ENCODE measurements around the gene SORL1.

The SORL1 gene

DNA sequence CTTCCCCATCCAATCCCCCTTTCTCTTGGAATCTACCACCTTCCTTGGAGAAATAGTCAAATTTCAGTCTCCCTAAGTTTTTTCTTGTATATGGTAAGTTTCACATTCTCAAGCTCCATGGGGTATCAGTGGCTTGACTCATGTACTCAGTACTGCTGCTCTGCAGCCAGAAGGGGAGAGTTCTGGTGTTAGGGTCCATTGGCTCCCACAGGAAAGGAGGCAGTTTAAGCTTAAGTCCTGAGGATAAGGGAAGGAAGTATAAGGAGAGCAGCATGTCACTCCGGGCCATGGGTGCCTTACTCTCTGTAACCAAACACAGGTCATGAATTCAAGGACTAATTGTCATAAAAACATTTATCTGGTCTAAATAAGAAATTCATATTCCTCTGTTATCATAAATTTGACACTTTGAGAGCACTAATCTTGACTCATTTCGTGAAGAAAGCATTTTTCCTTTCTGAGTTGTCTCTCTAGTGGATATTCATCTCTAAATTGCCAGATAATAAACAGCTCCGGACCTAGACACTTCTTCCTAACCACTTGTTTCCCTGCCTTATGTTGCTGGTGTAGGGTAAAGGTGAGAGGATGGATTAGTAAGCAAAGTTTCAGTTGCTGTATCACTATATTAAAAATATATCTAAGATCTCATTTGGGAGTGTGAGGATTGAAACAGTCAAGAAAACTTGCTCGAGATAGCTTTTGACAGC lies 20.1 kb upstream of the SORL1 start:
- TF ChIP-seq, protein P1, sequence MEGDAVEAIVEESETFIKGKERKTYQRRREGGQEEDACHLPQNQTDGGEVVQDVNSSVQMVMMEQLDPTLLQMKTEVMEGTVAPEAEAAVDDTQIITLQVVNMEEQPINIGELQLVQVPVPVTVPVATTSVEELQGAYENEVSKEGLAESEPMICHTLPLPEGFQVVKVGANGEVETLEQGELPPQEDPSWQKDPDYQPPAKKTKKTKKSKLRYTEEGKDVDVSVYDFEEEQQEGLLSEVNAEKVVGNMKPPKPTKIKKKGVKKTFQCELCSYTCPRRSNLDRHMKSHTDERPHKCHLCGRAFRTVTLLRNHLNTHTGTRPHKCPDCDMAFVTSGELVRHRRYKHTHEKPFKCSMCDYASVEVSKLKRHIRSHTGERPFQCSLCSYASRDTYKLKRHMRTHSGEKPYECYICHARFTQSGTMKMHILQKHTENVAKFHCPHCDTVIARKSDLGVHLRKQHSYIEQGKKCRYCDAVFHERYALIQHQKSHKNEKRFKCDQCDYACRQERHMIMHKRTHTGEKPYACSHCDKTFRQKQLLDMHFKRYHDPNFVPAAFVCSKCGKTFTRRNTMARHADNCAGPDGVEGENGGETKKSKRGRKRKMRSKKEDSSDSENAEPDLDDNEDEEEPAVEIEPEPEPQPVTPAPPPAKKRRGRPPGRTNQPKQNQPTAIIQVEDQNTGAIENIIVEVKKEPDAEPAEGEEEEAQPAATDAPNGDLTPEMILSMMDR (IDR thresholded peaks at IDR 0.05; ENCODE audit: borderline replicate concordance, insufficient read depth, low read depth, low read length) = no peak
- no peak overlapping the region for H3K4me3 ChIP-seq (ENCODE audit: low read depth, low read length)

DNA sequence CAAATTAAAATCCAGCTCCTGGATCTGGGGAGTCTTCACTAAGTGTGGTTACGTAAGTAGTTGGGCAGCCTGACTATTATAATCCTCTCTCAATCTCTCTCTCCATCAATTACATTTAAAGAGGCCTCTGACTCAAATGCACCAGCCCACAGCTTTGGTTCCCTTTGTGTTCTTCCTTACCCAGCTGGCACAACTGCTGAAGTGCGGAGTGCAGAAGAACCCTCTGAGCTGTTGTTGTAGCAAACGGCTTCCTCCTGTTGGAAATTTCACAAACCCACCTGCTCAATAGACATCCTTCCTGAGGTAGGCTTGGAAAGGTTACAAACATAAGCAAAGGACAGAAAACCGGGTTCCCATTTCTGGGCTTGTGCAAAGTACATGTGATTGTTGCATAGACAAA lies 17.0 kb upstream of the SORL1 start:
- TF ChIP-seq, protein P1 (IDR thresholded peaks at IDR 0.05; ENCODE audit: borderline replicate concordance, insufficient read depth, low read depth, low read length) = no peak
- no peak overlapping the region for H3K4me3 ChIP-seq (ENCODE audit: low read depth, low read length)

DNA sequence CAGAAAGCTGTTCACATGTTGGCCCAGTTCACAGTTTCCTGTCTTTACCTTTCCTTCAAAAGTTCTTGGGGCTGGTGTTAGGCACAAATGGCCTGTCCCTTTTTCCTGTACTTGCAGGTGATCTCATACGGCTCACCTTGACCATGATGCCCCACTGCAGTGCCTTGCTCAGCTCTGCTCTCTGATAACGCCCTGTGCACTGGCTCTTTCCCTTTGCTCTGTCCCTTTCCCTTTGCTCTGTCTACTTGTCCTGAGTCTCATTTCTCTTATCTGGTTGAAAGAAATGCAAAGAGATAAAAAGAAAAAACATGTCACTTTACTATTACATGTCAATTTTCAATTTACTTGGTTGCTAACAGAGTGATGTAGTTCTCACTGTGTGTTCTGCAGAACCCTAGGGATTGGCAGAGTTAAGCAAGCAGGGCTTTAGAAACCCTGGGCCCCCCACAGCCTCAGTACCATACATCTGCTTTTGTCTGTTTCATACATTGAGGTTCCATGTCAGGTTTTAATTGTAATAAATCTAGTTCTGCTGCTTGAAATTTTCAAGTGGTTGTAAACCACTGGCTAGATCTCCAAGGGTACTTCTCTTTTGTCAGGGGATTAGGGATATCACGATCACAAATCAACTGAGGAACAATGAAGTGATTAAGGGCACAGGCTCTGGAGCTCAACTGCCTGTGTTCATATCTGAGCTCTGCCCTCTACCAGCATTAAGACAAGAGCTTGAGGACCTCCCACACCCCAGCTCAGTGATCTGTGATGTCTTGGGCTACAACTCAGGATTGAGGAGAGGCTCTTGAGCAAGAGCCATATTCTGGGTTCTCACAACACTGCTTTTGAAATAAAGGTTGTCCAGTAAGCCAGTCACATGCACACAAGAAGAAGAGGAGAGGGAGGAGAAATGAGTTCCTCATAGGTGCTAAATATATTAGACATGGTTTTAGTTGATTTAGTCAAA lies 16.3 kb upstream of the SORL1 start:
- no peak overlapping the region for H3K4me3 ChIP-seq (ENCODE audit: low read depth, low read length)
- TF ChIP-seq, protein P1 (IDR thresholded peaks at IDR 0.05; ENCODE audit: borderline replicate concordance, insufficient read depth, low read depth, low read length) = no peak

DNA sequence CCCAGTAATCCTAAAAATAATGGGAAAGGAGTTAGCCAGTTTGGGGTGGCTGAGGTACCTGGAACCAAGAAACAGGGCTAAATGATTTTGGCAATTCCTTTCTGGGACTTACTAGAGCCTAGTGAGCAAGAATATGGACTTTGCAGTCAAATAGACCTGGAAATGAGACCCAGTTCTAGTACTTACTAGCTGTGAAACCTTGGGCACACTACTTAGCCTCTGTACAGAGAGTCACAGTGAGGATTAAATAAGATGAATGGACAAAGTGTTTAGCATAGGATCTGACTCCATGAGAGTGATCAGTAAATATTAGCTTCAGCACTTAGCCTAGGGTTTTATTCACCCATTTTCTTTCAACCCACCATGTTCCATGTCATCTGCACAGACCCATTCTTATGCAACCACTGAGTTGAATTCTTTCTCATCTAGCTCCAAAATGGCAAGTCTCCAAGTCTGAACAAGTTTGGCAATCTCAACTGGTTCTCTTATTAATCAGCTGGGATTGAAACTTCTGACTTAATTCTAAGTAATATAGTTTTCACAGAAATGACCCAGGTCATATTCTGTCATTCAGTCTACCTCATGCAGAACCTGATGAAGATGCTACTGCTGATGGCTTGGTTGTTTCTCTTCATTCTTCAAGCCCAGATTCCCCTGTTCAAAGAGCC lies 15.0 kb upstream of the SORL1 start:
- no peak overlapping the region for H3K4me3 ChIP-seq (ENCODE audit: low read depth, low read length)
- TF ChIP-seq, protein P1 (IDR thresholded peaks at IDR 0.05; ENCODE audit: borderline replicate concordance, insufficient read depth, low read depth, low read length) = no peak

DNA sequence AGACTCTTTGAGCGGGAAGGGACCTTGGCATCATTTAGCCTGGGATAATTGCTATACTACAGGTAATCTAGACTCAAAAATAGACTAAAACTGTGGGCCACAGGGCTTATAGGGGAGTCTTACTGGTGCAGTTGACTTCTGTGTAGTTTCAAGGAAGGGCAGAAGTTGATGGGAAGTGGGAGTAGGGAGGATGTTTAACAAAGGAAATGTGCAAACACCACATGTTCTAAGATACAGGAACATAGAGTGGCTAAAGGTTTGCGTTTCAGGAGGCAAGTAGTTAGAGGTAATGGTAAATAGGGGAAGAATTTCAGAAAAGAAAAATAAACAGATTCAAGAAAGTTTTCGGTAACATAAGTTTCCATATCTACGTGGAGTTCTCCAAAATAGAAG lies 14.4 kb upstream of the SORL1 start:
- H3K4me3 ChIP-seq (ENCODE audit: low read depth, low read length) = no peak overlapping the region

DNA sequence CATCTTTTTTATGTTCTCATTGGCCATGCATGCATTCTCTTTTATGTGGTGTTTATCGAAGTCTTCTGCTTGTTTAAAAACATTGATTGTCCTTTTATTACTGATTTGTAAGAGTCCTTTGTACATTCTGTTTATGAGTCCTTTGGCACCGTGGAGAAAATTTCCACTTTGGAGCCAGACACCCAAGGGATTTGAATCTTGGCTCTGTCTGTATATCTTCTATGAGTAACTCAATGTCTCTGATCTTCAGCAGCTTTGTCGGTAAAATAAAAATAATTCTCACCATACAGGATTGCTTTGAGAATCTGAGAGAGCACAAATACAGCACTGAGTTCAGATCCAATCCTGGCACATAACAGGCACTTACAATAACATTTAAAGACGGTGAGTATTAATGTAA lies 12.8 kb upstream of the SORL1 start:
- no peak overlapping the region for H3K4me3 ChIP-seq (ENCODE audit: low read depth, low read length)
- TF ChIP-seq, protein P1 (IDR thresholded peaks at IDR 0.05; ENCODE audit: borderline replicate concordance, insufficient read depth, low read depth, low read length) = no peak

More for the DNA sequence above, 14.4 kb upstream of the SORL1 start:
- TF ChIP-seq, protein P1 (IDR thresholded peaks at IDR 0.05; ENCODE audit: borderline replicate concordance, insufficient read depth, low read depth, low read length) = no peak
